ENCODE results near the gene FBXW12.
A peak's percentile ranks its signal among the peaks of the same experiment; 100 is the strongest.

FBXW12 gene

GRCh38 chr3:48422272-48422671 is 50.3 kb downstream of the FBXW12 start:
- DNase-seq (ENCODE audit: low read depth in 2 of 2), result no peak

- no peak for DNase-seq (ENCODE audit: low read depth in 2 of 2)
Measured at GRCh38 chr3:48422681-48423080, 50.7 kb downstream of the FBXW12 start.

DNA sequence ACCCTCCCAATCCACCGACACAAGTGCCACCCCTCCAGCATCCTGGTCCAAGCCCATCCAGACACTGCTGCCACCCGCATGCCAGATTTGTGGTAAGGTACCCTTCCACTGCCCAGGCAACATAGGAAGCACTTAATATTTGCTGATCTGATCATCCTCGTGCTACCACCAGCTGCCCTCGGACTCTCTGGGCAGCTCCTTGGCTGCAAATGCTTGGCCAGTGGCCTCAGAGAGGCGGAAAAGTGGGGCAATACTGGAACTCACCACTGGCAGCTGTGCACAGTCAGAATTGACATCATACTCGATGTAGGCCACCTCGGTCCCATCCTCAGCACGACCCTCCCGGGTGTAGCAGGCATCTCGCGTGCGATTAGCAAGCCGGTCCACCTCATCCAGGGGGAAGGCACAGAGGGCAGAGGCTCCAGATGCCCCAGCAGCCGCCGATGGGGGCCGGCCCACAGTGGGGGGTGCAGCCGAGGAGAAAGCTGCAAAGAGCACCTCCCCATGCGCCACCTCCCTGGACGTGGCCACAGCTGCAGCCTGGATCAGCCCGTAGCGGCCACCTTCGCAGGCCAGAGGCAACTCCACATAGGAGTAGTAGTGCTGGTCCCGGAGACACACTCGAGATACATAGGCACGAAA is 51.3 kb downstream of the FBXW12 start:
- DNase-seq (ENCODE audit: low read depth in 2 of 2), result no peak

DNA sequence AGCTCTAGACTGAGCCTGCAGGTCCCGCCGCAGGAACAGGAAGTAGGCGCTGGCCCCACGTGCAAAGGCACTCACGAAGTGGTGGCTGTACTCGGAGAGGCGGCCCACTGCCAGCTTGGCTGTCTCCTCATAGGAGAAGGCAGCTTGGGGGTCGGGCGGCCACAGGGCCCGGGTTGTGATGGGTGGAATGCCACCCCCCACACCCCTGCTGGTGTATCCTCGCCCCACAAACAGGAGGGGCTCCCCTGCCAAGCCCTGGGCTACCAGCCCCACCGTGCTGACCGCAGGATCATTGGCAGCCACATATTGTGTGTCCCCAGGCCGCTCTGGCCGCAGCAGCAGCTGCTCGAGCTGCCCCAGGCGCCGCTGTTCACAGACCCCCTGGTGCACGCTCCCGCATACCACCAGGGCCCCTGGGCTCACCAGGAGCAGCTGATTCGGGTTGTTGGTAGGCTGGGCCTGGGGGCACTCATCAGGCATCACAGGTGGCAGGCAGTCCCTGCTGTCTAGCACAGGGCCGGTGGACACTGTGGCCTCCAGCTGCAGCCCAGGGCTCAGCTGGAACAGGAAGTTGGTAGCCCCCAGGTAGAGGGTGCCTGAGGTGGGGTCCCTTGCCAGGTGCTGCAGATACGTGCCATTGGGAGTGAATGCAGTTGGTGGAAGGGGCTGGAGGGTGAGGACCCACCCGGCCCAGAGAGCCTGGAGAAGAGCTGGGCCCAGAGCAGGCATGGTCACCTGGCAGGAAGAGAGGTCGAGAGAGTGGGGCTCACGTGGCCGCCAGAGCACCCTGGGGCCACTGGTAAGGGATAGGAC is 52.1 kb downstream of the FBXW12 start:
- no peak for DNase-seq (ENCODE audit: low read depth in 2 of 2)

DNA sequence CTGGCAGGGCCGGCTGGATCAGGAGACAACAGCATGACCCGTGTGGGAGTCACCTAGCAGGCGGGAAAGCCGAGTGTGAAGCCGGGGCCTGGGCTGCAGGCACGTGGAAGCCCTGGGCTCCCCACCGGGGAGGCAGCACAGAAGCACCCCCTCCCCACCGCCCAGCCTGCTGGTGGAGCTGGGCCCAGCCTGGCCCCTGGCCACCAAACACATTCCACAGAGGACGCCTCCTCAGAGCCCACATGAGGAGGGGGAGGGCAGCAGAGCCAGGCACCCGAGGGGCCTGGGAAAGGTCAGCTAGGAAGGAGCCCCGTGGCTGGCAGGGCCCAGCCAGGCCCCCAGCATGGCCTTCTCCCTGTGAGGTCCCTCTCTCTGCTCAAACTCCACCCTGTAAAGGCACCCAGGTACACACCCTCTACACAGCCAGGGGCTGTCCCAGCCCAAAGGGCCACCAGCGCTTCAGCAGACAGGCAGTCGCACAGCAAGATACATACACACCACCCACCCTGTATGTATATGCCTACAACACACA is 53.3 kb downstream of the FBXW12 start:
- DNase-seq (ENCODE audit: low read depth in 2 of 2), result no peak

DNA sequence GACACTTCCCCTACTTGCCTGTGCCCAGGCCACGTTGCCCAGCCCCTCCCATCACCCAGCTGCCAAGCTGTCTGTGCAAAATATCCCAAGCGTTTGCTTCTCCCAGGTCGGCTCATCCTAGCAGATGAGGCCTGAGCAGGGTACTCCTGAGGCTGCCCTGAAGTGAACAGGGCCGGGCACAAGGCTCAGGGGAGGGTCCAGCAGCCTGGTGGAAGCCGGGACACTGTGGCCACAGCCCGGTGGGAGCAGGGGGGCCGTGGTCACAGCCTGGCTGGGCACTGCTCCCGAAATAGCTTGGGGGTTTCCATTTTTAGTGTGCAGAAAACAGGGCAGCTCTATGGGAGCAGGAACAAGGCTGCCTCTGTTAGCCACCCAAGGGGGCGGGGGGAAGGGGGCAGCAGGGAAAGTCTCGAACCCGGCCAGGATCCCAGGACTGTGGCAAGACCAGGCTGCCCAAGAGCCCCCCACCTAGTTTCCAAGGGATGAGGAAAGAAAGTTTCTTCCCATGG is 54.4 kb downstream of the FBXW12 start:
- DNase-seq (ENCODE audit: low read depth in 2 of 2), result no peak

DNA sequence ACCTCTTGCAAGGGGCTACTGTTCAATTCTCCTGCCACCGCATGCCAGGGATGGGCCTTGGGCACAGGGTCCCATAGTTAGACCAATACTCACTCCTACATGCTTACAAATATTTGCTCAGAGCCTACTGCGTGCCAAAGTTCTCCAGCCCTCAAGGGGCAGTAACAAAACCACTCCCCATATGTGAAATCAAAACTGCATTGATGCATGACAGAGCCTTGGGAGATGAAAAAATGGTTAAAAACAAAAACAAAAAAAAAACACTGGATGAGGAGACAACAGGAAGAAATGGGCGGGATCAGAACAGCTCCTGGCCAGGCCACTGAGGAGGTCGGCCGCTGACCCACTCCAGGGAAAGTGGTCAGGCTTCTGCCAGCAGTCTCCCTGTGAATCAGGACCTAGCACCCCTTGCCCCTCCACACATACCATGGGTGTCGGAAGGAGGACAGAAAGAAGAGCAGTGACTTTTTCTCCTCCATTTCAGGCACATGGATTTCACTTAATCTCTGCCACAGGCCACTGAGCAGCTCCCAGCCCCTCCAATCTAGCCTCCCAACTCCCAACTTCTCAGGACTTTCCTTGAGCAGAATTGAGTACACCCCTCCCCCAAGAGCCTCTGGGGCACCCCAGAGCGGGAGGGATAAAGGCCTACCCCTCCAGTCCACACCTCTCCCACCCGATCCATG is 55.1 kb downstream of the FBXW12 start:
- no peak for DNase-seq (ENCODE audit: low read depth in 2 of 2)

- DNase-seq (ENCODE audit: low read depth in 2 of 2), result no peak
Measured at GRCh38 chr3:48427630-48427962, 55.6 kb downstream of the FBXW12 start.

- DNase-seq (ENCODE audit: low read depth in 2 of 2), result no peak
Measured at GRCh38 chr3:48428088-48428571, 56.1 kb downstream of the FBXW12 start.

- no peak for DNase-seq (ENCODE audit: low read depth in 2 of 2)
Measured at GRCh38 chr3:48428572-48429316, 56.7 kb downstream of the FBXW12 start.

GRCh38 chr3:48429317-48429959 is 57.4 kb downstream of the FBXW12 start:
- peak; percentile 34 to 48 for DNase-seq (ENCODE audit: low read depth in 2 of 2)

DNA sequence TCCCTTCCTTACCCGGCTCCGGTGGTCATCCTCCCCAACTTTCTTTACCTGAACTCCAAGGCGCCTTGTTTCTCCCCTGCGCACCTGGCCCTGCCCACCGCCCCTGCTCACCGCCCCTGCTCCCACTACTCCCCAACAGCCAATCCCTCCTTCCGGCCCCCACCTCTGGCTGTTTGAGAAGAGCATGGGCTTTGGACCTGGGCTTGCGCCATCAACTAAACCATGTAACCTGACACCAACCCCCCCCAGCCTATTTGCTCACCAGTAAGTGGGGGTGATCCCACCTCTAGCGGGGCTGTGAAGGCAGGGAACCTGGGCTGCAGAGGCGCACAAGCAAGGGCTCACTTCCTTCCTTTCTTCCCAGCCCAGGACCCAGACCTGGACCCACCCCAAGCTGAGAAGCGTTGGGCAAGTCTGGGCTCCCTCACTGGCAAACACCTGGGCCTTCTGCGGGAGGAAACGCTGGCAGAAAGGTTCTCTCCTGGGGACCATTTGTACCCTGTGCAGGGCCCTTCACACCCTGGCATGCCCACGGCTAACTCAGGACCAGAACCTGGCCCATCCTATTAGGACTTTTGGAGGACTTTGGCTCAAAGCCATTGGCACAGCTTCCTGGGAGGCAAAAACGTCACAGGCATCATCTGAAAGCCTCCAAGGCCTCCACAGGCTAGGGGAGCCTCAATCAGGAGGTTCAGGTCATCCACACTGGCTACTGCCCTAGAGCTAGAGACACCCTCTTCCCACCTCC is 58.1 kb downstream of the FBXW12 start, which contains the start of gene PLXNB1:
Gene PLXNB1 (minus strand): TSS at position 127 of the 748 bp plus-strand sequence. CDS start 5,475 bp downstream, outside the sequence.
- no peak for DNase-seq (ENCODE audit: low read depth in 2 of 2)

DNA sequence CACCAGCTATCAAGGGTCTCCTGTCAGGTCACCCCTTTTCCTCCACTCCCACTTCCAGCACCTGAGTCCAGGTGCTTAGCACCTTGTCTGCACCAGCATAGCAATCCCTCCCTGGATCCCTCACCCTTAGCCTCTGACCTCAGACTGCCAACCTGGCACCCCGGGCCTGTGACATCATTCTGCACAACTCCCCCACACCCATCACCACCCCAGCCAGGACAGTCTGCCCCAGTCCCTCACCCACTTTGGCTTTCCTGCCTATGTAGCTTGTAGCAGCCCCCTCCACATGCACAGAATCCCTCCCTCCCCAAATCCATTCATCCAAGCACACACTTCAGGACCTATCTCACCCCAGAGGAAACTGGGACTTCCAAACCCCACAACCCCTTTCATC is 58.7 kb downstream of the FBXW12 start:
- DNase-seq (ENCODE audit: low read depth in 2 of 2), result no peak

- no peak for DNase-seq (ENCODE audit: low read depth in 2 of 2)
Measured at GRCh38 chr3:48431224-48432029, 59.4 kb downstream of the FBXW12 start.

DNA sequence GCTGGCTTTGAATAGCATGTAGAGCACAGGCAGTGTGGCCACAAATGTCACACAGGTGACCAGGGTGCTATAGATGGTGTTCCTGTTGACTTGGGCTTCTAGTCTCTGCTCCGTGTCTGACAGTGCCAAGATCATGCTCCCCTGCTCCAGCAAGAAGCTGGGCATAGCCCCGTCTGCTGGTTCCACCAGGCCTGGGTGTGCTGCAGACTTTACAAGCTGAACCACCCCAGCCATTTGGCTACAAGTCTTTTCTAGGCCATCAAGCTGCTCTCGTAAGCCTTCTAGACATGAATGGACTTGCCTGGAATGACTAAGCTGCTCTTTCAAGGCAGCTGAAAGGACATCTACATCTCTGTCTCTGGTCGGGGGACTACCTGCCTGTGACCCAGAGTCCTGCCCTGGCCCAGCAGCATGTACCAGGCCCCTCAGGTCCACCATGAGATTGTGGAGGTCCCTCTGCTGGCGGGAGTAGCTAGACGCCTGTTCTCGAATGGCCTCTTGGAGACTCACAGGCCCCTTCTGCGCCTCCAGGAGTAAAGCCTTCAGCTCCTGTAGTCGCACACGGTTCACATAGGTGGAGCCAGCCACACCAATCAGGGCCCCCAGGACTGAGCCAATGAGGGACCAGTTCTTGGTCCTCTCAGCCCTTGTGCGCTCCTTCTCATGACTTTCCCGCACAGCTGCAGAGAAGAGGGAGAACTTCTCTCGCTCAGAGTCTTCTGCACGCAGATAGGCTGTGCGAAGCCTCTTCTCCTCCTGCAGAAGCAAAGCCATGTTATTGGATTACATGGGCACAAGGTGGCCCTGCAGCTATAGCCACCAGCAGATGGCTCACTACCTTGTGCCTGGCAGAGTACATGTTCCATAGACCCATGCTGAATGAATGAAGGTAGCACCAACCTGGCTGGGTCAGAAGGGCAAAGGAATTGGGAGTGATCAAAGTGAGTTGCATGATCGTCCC is 60.7 kb downstream of the FBXW12 start:
- DNase-seq (ENCODE audit: low read depth in 2 of 2), result no peak

DNA sequence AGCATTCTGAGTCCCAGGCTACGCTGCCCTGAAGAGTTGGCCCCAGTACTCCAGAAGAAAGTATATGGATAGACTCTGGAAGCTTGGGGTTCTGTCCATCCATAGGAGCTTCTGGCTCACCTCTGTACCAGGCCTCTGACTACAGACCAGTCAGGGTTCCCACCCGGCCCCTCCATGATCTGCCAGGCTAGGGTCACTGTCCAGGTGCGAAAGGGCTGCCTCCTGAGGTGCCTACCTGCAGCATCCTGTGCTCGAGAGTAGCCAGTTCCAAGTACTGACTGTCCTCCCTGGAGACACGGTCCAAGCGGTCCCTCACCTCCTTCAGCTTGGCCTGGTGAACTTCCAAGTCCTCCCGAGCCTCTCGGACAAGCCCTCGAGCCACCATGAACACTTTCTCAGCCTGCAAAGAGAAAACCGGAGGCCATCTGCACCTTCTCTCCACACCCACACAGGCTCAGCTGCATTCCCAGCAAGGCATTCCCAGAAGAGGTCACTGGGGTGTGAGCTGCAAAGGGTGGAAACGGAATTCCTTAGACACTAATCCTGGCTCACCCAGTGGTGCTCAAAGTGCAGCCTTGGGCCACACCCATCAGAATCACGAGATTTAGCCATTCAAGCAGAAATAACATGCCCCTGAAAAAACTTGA is 61.6 kb downstream of the FBXW12 start:
- DNase-seq (ENCODE audit: low read depth in 2 of 2), result no peak

DNA sequence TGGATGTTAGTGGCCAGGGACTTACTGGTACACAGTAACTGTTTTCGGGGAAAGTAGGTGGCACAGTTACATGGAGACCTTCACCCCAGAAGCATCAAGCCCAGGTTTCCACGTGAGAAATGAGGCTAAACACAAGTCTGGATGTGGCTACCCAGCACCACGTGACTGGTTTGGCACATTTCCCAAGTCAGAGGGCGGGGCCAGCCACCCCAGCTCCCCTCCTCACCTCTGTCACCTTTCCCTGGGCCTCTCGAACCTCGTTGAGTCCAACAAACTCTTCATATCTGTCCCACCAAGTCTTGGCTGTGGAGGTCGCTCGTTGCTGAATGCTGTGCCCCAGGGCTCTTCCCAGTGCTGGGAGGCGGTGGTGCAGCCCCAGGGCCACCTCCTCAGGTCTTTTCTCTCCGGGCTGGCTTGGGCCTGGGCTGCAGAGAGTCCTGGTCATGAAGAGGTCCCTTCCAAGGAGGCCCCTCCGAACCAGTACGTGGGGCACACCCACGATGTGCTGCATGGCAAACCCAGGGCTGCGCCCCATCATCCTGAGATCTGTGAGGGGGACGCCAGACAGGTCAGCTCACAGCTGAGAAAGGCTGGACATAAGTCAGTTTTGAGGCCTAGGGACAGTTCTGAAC is 62.7 kb downstream of the FBXW12 start:
- no peak for DNase-seq (ENCODE audit: low read depth in 2 of 2)

Data from stimulated activated CD4-positive, alpha-beta T cell treated with anti-CD3 and anti-CD28 coated beads, Interleukin-4, amount 100 ng/mL, for 48 hours (primary cell).